SH-SY5Y (cell line): Measurements from ENCODE around the gene EIPR1.

Experiments
- GATA2 ChIP-seq: IDR thresholded peaks from 2 replicates; pipeline ENCODE4 v1.6.1; 2011; ENCODE audit warnings: mild to moderate bottlenecking, low read depth, low read length
- GATA3 ChIP-seq: IDR thresholded peaks from 2 replicates; pipeline ENCODE4 v1.6.1; 2011; ENCODE audit warnings: low read depth, mild to moderate bottlenecking, low read length, moderate library complexity

GRCh38 chr2:3299130-3299529, 78.5 kb downstream of the EIPR1 start:
- TF ChIP-seq GATA2 (no peak), GATA3 (no peak)
